ENCODE results near the gene OTOP1. TPM values are rescaled to one million over a fixed set of nuclear protein-coding genes. Genes with fewer than 3 reads are reported as not detected.

OTOP1 gene
- total and polyA plus RNA-seq, 2 of the 4 experiments (the other 2 are of a cell fraction) = not detected

GRCh38 chr4:4267981-4268380 lies 41.3 kb upstream of the OTOP1 start:
- no TSS peak for BruUV-seq (replicated peaks)
- no peaks in the 10 kb centered on the region; the same call in 1 of the 2 replicates for H3K4me1 ChIP-seq (ENCODE audit: control insufficient read depth, insufficient read depth, low read length)
- no peak overlapping the region for H2AFZ ChIP-seq (replicated peaks; ENCODE audit: low read length, poor library complexity)
- H3K14ac ChIP-seq (replicated peaks; ENCODE audit: low read depth, low read length) = no peak overlapping the region
- dilution Hi-C loops (cut with HindIII; ENCODE audit: low sequenced_read_pairs, unreplicated experiment) (no loop called here), intact Hi-C loops (cut with micrococcal nuclease) (no loop called here), in situ Hi-C loops (cut with MboI; ENCODE audit: low sequenced_read_pairs) (no loop called here)
- no peak overlapping the region for H3K4me3 ChIP-seq (ENCODE audit: insufficient read depth, low read depth, low read length)
- H3K9me1 ChIP-seq (ENCODE audit: insufficient read depth, low read length) = no peaks in the 10 kb centered on the region
- H4K5ac ChIP-seq (ENCODE audit: low read depth, low read length) = no peak overlapping the region
- no peak for ATAC-seq (ENCODE audit: low read depth)
- no peak overlapping the region for H2AK9ac ChIP-seq (replicated peaks; ENCODE audit: low read depth, low read length, poor library complexity)
- no peak for DNase-seq
- no peak overlapping the region for H2BK20ac ChIP-seq (ENCODE audit: low read depth, low read length)
- H3K9ac ChIP-seq (ENCODE audit: low read depth, low read length) = no peak overlapping the region
- H2BK15ac ChIP-seq (ENCODE audit: low read depth, low read length) = no peak overlapping the region
- no peak overlapping the region for H3K4ac ChIP-seq (ENCODE audit: low read depth, low read length)
- H3K4me2 ChIP-seq (ENCODE audit: low read depth, low read length) = no peak overlapping the region
- H2AK5ac ChIP-seq (ENCODE audit: low read depth, low read length) = no peak overlapping the region
- H3K27ac ChIP-seq (ENCODE audit: insufficient read depth, low read length) = no peak overlapping the region
- H3K79me1 ChIP-seq (ENCODE audit: low read depth in 1 of 2, low read length in 2 of 2) = no peaks in the 10 kb centered on the region
- no peaks in the 10 kb centered on the region for H3K9me3 ChIP-seq (ENCODE audit: control insufficient read depth, insufficient read depth, low read length)
- H2BK5ac ChIP-seq (ENCODE audit: low read depth, low read length, poor library complexity, severe bottlenecking) = no peak overlapping the region
- no peaks in the 10 kb centered on the region for H4K20me1 ChIP-seq (ENCODE audit: insufficient read depth, low read length)
- H3K27me3 ChIP-seq (ENCODE audit: control insufficient read depth, insufficient read depth, low read length) = no peaks in the 10 kb centered on the region
- no peak overlapping the region for H4K8ac ChIP-seq (ENCODE audit: low read depth in 2 of 2, low read length in 2 of 2)
- POLR2A ChIA-PET (ENCODE audit: unreplicated experiment) = no interaction called here
- no peak overlapping the region for H3K18ac ChIP-seq (ENCODE audit: low read depth, low read length)
- H2BK120ac ChIP-seq (ENCODE audit: low read depth, low read length) = no peak overlapping the region
- H3K56ac ChIP-seq (ENCODE audit: extremely low read depth, insufficient read depth, low read length) = no peak overlapping the region
- WGBS, 2 experiments (ENCODE audit: extremely low coverage in 2 of 2, insufficient read length in 1 of 2) = no CpG with 5 or more reads among the region's 5 CpGs
- no peak overlapping the region for H4K91ac ChIP-seq (ENCODE audit: insufficient read depth, low read depth, low read length)
- H3K23ac ChIP-seq (ENCODE audit: low read depth, low read length) = no peak overlapping the region
- CTCF ChIA-PET = interaction anchor here (1.6 kb wide), 1 partner anchor 8 kb away, joined by 5 read pairs; no protein-coding TSS in a partner anchor
- H3K36me3 ChIP-seq (ENCODE audit: control insufficient read depth, insufficient read depth, low read length) = peaks cover 19% of the 10 kb centered on the region
- TF ChIP-seq NFE2L2 (IDR thresholded peaks at IDR 0.05; ENCODE audit: low read depth, low read length) = no peak
- TF ChIP-seq MAZ (IDR thresholded peaks at IDR 0.05; ENCODE audit: borderline replicate concordance, low read depth, low read length) = no peak
- no peak for TF ChIP-seq RFX5 (IDR thresholded peaks at IDR 0.05; ENCODE audit: low read depth, low read length)
- TF ChIP-seq BHLHE40 (IDR thresholded peaks at IDR 0.05; ENCODE audit: low read depth, low read length) = no peak

All from IMR-90 (cell line).